ENCODE data around the gene PDS5A.
"Not testable (repeated sequence)": the region's sequence is repeated elsewhere in the genome, so short reads cannot be mapped to it uniquely, and the experiment has no call there.

PDS5A gene

GRCh38 chr4:39792128-39792527 lies 185.6 kb downstream of the PDS5A start:
- Histone ChIP-seq H3K4me3 (ENCODE audit: low read length) (no peak overlapping the region), H3K4me1 (ENCODE audit: control insufficient read depth, insufficient read depth, low read length) (no peaks in the 10 kb centered on the region), H3K27me3 (replicated peaks; ENCODE audit: control insufficient read depth, insufficient read depth, low read length) (no peaks in the 10 kb centered on the region), H3K36me3 (ENCODE audit: control insufficient read depth, insufficient read depth, low read length, severe bottlenecking) (no peaks in the 10 kb centered on the region), H3K9me3 (ENCODE audit: control insufficient read depth, low read length) (no peaks in the 10 kb centered on the region), H3K9ac (ENCODE audit: low read length) (no peak overlapping the region)
- DNase-seq (ENCODE audit: low read depth), result no peak

- H3K36me3 ChIP-seq (ENCODE audit: control insufficient read depth, insufficient read depth, low read length, severe bottlenecking), result peaks cover 13% of the 10 kb centered on the region
- H3K9me3 ChIP-seq (ENCODE audit: control insufficient read depth, low read length), result no peaks in the 10 kb centered on the region
- H3K9ac ChIP-seq (ENCODE audit: low read length), result no peak overlapping the region
- DNase-seq (ENCODE audit: low read depth), result no peak
- no peak overlapping the region for H3K4me3 ChIP-seq (ENCODE audit: low read length)
- H3K27me3 ChIP-seq (replicated peaks; ENCODE audit: control insufficient read depth, insufficient read depth, low read length), result no peaks in the 10 kb centered on the region
- no peaks in the 10 kb centered on the region for H3K4me1 ChIP-seq (ENCODE audit: control insufficient read depth, insufficient read depth, low read length)
Measured at GRCh38 chr4:39786838-39787237, 190.9 kb downstream of the PDS5A start.

DNA sequence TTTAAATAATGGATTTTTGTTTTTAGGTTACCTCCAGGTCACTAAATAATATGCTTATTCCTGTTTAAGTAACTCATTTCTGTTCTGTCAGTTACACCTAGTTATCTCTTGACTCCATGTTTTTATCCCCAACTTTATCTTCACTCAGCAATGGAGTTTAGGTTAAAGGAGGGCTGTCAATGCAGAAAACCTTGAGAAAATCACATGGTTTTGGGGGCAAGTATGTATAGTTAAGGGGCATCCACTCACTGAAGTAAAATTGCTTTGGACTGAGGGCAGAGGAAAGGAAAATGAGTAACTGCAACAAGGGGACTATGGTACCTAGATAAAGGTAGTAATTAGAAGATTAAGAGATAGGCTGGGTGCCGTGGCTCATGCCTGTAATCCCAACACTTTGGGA lies 192.6 kb downstream of the PDS5A start:
- Histone ChIP-seq H3K36me3 (ENCODE audit: control insufficient read depth, insufficient read depth, low read length, severe bottlenecking) (peaks cover 29% of the 10 kb centered on the region), H3K4me1 (ENCODE audit: control insufficient read depth, insufficient read depth, low read length) (no peaks in the 10 kb centered on the region), H3K9ac (ENCODE audit: low read length) (no peak overlapping the region), H3K27me3 (replicated peaks; ENCODE audit: control insufficient read depth, insufficient read depth, low read length) (no peaks in the 10 kb centered on the region), H3K9me3 (ENCODE audit: control insufficient read depth, low read length) (no peaks in the 10 kb centered on the region), H3K4me3 (ENCODE audit: low read length) (no peak overlapping the region)
- DNase-seq (ENCODE audit: low read depth), result no peak

- not testable (repeated sequence) for DNase-seq (ENCODE audit: low read depth)
Measured at GRCh38 chr4:39781988-39782387, 195.7 kb downstream of the PDS5A start.

More at GRCh38 chr4:39781988-39782387, 195.7 kb downstream of the PDS5A start:
- peaks cover 57% of the 10 kb centered on the region for H3K36me3 ChIP-seq (ENCODE audit: control insufficient read depth, insufficient read depth, low read length, severe bottlenecking)
- H3K4me3 ChIP-seq (ENCODE audit: low read length); H3K9ac ChIP-seq (ENCODE audit: low read length); H3K27me3 ChIP-seq (replicated peaks; ENCODE audit: control insufficient read depth, insufficient read depth, low read length); H3K9me3 ChIP-seq (ENCODE audit: control insufficient read depth, low read length); H3K4me1 ChIP-seq (ENCODE audit: control insufficient read depth, insufficient read depth, low read length): not testable (repeated sequence)

All from adipocyte (in vitro differentiated cells).